ENCODE measurements around the gene IL6.
"Not testable (repeated sequence)": the region's sequence is repeated elsewhere in the genome, so short reads cannot be mapped to it uniquely, and the experiment has no call there.

The IL6 gene

DNA sequence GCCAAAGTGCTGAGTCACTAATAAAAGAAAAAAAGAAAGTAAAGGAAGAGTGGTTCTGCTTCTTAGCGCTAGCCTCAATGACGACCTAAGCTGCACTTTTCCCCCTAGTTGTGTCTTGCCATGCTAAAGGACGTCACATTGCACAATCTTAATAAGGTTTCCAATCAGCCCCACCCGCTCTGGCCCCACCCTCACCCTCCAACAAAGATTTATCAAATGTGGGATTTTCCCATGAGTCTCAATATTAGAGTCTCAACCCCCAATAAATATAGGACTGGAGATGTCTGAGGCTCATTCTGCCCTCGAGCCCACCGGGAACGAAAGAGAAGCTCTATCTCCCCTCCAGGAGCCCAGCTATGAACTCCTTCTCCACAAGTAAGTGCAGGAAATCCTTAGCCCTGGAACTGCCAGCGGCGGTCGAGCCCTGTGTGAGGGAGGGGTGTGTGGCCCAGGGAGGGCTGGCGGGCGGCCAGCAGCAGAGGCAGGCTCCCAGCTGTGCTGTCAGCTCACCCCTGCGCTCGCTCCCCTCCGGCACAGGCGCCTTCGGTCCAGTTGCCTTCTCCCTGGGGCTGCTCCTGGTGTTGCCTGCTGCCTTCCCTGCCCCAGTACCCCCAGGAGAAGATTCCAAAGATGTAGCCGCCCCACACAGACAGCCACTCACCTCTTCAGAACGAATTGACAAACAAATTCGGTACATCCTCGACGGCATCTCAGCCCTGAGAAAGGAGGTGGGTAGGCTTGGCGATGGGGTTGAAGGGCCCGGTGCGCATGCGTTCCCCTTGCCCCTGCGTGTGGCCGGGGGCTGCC lies at the start of gene IL6:
TSS of gene IL6 (plus strand) at position 294 of the 807 bp plus-strand sequence. CDS start at position 357, 63 bp downstream.
- DNase-seq (ENCODE audit: low read depth in 2 of 2), result no peak

DNA sequence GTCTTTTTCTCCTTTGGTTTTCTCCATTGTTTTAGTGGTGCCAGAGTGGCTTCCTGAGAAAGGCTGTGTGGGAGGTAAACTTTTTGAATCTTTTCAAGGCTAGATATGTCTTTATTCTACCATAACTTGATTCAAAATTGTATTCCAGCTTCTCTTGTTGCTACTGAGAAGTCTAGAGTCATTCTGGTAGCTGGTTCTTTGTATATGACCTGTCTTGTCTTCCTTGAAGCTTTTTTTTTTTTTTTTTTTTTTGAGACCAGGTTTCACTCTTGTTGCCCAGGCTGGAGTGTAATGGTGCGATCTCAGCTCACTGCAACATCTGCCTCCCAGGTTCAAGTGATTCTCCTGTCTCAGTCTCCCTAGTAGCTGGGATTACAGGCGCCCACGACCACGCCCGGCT lies 49.7 kb upstream of the IL6 start:
- not testable (repeated sequence) for DNase-seq (ENCODE audit: low read depth in 2 of 2)

DNA sequence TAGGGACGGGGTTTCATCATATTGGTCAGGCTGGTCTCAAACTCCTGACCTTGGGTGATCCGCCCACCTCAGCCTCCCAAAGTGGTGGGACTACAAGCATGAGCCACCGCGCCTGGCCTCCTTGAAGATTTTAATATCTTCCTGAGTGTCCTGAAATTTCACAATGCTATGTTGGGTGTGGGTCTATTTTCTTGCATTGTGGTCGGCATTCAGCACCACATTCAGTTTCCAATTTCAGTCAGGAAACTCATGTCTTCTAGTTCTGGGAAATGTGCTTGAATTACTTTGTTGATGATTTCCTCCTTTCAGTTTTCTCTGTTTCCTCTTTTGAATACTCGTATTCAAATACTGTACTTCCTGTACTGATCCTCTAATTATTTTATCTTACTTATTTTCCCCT lies 49.3 kb upstream of the IL6 start:
- no peak for DNase-seq (ENCODE audit: low read depth in 2 of 2)

DNA sequence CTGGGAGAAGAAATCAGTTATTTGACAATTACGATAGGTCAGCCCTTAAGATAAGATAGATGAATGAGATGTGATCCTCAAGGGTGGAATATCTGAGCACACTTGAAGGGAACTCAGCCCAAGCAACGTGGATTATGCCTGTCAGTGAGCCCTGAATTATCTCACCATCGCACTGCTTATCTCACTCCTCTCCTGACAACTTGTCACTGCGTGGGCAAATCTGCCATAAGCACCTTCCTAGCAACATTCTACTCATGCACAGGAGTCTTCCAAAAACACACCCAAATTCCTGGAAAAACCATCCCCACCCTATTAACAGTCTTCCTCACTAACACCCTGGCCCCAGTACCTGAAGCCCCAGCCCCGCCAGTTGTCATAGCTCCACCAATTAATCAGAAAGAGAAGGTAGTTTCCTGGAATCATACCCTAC lies 46.5 kb upstream of the IL6 start:
- DNase-seq (ENCODE audit: low read depth in 2 of 2), result no peak

DNA sequence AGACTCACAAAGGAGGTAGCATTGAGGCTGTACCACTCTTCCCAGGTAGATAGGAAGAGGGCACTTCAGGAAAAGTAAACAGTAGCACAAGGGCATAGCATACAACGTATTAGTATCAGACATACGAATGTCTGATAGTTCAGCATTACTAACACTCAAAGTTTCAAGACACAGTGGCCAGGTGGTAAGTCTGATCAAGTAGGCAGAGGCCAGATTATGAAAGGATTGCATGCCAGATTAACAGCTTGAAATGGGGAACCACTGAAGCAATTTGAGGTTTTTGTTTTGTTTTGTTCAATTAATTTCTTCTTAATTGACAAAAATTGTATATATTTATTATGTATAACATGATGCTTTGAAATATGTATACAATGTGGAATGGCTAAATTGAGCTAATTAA lies 45.7 kb upstream of the IL6 start:
- no peak for DNase-seq (ENCODE audit: low read depth in 2 of 2)

DNA sequence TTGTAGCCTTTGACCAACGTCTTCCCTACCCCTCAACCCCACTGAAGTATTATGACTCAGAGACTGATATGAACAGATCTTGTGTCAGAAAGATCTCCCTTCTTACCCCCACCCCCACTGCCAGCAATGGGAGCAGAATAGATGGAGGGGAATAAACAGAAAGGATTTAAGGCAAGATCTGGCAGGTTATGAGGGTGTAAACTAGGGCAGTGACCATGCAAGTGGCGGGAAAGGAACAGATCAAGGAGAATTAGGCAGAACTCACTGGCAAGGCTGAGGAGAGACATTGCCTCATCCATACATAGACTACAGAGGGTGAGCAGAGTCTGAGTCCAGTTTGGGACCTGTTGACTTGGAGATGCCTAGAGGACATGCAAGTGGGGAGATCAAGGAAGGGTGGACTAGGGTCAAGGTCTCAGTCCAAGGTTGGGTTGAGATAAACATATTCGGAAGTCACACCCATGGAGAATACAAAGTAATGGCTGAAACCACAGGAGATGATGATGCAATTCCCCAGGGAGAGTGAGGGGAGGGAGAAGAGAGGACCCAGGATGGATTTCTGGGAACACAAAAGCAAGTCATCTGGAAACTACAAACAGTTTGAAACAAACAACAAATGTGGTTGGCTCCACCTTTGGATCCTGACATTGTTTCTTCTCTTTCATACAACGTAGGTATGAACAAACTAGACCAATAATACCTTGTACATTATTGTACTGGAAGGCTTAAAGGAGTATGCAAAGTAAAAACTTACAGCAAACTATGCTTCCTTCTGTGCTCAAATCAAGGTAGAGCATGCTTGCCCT lies 44.9 kb upstream of the IL6 start:
- no peak for DNase-seq (ENCODE audit: low read depth in 2 of 2)

DNA sequence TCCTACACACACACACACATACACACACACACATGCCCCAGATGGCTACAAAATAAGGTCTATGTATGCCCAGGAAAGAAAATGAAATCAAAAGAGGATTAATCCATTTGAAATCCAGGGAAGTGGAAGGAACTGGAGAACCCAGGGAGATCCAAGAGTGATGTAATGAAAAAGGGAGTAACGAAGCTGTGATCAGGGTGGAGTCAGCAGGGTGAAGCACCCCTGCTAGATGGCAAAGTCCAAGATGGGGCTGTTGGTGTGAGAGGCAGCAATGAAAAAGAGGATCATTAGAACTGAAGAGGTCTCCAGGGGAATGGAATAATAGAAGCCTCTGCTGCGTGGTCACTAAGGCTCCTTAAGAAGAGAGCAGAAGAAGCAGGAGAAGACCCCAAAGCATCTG lies 43.6 kb upstream of the IL6 start:
- no peak for DNase-seq (ENCODE audit: low read depth in 2 of 2)

DNA sequence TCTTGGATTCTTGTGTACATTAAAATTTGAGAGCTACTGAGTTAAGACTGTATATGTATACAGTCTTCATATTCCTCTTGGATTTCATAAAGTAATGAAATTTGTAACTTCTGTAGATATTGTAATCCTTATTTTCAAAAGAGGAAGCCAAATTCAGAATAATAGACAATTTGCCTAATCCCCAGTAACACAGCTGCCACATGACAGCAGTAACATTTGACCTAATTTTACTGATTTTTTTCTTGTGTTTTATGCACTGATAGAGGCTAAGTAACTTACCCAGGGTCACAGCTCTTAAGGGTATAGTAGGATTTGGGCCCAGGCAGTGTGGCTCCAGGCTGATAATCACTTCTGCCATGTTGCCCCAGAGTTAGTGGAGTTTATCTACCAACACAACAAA lies 40.4 kb upstream of the IL6 start:
- no peak for DNase-seq (ENCODE audit: low read depth in 2 of 2)

DNA sequence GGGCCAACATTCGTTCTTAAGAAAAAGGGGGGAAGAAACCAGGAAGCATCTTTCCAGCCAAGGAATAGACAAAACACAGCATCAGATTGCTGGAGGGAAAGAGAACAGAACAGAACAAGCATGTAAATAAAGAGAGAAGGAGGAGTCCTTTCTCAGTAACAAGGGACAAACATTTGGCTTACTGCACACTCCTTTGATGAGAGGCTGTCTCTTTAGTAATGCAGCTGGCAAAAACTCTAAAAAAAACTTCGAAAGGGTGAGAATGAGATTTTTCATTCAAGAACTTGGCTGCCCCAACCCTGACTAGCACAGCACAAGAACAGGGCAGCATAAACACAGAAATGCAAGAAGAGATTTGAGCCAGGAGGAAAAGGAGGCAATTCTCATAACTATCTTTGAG lies 38.9 kb upstream of the IL6 start:
- DNase-seq (ENCODE audit: low read depth in 2 of 2), result no peak

DNA sequence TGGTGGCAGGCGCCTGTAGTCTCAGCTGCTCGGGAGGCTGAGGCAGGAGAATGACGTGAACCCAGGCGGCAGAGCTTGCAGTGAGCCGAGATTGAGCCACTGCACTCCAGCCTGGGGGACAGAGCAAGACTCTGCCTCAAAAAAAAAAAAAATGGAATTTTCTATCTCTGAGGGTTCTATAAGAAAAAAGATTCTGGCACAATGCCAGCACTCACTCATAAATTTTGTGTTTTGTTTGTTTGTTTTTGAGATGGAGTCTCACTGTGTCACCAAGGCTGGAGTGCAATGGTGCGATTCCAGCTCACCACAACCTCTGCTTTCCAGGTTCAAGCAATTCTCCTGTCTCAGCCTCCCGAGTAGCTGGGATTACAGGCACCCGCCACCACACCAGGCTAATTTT lies 38.1 kb upstream of the IL6 start:
- DNase-seq (ENCODE audit: low read depth in 2 of 2), result not testable (repeated sequence)

DNA sequence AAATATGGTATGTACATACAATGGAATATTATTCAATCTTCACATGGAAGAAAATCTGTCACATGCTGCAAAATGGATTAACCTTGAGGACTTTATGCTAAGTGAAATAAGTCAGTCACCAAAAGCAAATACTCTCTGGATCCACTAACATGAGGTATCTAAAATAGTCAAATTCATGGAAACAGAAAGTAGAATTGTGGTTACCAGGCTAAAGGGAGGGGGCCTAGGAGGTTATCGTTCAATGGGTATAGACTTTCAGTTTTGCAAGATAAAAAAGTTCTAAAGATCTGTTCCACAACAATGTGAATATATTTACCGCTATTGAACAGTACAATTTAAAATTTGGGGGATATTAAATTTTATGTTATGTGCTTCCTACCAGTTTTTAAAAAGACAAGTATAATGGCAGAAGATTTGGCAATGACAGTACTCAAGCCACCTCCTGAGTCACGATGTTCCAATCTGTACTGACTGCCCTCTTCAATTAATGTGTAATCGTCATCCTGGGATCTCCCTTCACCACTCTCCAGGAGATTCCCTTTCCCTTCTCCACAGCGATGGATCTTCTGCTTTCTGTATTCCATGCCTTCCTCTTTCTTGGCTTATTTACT lies 32.3 kb upstream of the IL6 start:
- DNase-seq (ENCODE audit: low read depth in 2 of 2), result no peak

DNA sequence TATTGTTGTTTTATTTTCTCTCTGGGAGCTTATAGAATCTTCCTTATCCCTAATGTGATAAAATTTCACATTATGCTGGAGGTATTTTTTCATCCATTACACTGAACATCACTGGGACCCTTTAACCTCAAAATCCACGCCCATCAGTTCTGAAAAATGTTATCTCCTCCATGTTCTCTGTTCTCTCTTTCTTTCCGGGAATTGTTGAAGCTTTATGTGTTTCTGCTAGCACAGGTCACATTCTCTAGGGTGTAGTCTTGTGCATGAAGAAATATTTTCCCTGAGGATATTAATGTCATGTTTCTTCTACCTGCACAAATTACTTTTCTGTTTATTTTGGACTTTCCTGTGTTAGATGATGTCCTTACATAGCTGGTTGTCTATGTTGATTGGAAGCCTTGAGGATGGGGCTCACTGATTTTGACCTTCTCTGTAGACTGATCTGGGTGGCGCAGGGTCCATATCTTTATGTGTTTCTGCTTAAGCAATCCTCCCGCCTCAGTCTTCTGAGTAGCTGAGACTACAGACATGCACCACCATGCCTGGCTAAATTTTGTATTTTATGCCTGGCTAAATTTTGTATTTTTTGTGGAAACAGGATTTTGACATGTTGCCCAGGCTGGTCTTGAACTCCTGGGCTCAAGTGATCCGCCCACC lies 31.4 kb upstream of the IL6 start:
- DNase-seq (ENCODE audit: low read depth in 2 of 2), result no peak

DNA sequence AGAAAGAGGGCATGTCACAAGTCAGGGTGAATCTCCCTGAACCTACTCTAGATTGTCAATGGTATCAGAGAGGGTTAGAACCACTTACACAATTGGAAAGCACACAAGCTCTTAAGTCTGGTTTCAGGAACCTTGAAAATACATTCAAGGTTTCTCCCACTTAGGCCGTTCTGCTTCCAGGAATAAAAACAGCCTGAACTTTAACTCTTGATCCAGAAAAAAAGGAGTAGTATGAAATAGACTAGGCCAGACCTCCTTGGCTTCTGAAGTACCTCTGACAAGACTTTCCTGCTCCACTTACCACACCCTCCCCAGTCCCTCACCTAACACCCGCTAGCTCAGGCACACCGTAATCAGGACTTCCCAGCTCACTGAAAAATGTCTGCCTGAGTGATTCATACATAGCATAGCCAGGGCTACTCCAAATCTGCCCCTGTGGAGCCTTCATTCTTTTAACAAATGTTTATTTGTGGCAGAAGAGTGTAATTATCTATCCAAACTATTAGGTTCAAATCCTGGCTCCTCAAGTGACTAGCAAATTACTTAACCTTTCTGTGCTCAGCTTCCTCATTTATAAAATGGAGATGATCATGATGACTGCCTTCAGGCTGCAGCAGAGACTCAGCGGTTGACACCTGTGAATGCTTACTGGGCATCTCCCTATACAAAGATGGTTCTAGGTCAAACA lies 30.3 kb upstream of the IL6 start:
- DNase-seq (ENCODE audit: low read depth in 2 of 2), result no peak

DNA sequence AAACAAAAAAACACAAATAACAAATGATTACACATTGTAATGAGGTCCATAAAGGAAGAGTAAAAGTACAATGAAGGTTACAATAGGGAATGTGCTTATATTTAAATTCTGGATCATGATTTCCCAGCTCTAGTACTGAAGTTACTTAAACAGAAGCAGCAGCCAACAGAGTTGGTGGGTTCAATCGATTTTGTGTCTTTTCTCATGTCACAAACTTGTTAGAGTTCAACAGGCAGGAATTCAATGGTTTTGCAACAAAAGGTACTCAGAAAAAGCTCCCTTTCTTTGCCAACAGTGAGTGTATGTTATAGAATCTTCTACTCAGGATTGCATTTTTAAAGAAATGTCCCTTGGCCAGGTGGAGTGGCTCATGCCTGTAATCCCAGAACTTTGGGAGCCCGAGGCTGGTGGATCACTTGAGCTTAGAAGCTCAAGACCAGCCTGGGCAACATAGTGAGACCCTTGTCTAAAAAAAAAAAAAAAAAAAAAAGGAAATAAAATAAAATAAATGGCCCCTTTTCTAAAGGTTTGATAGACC lies 29.6 kb upstream of the IL6 start:
- DNase-seq (ENCODE audit: low read depth in 2 of 2), result no peak

DNA sequence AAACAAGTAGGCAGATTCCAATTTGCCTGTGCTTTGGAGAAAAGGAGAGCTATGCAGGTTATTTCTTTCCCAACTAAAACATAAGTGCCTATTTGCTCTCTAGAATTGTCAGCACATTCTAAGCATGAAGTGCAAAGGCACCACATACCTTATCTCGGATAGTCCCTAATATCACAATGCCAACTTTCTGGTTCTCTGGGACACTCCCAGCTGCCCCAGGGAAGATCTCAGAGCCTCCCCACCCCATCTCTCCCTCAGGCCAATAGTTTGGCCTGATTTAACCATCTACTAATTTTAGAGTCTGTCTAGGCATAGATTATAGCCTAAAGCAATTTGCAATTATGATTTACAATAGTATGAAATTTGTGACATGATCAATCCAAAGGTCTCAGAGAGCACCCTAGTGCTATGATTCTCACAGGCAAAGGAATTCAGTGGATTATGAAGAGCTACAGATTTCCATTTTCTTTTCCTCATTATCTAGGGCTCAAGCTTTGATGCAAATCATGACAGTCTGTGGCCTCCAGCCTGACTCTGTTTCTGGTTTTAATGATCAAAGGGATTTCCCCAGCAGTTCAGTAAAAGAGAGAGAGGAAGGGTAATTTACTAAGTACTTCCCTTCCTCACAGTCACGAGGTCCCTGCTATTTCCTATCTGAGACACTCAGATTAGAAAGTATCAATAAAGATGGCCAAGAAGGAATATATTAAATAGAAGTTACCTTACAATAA lies 29.0 kb upstream of the IL6 start:
- peak in 1 of 2 experiments; percentile 6 for DNase-seq (ENCODE audit: low read depth in 2 of 2)

DNA sequence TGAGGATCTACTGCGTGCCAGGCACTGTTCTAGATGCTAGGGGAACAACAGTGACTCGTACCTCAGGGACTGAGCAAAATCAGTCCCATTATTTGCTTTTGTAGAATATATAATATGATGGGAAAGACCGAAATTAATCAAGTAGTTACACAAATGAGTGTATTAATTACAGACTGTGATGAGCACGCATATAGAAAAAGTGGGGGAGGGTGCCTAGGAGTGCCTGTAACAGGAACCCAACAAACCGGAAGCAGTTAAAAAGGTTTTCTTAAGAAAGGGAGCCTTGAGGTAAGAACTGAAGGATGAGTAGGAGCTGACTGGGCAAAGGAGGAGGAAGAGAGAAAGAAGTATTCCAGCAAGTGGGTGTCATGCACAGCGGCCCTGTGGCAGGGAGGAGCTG lies 28.2 kb upstream of the IL6 start:
- peak in 1 of 2 experiments; percentile 4 for DNase-seq (ENCODE audit: low read depth in 2 of 2)

DNA sequence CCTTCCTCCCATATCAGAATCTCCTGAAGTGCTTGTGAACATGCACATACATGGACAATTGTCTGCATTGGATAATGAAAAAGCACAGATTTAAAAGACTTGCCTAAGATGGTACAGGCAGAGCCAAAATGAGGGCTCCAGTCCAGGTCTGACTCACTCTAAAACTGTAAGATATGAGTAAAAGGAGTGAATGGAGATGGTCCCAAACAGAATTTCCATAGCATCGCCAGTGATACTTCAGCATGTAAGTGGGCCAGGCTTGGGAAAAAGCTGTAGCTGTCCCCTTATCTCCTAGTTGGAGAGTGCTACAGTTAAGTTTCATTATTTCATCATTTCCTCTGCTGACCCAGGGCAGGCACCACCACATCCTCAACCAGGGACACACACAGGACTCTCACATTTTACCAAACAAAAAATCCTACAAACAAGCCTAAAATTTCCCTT lies 26.4 kb upstream of the IL6 start:
- no peak for DNase-seq (ENCODE audit: low read depth in 2 of 2)

DNA sequence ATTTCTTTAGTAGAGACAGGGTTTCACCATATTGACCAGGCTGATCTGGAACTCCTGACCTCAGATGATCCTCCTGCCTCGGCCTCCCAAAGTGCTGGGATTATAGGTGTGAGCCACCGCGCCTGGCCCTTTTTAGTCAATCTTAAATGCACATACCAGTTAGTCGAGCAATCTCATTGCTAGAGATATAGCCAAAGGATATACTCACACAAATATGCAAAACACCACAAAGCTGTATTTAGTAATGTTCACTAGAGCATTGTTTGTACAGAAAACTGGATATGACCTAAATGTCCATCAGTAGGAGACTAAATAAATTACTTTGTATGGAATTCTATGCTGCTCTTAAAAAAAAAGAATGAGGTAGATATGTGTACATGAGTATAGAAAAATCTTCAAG lies 24.5 kb upstream of the IL6 start:
- DNase-seq (ENCODE audit: low read depth in 2 of 2), result no peak

DNA sequence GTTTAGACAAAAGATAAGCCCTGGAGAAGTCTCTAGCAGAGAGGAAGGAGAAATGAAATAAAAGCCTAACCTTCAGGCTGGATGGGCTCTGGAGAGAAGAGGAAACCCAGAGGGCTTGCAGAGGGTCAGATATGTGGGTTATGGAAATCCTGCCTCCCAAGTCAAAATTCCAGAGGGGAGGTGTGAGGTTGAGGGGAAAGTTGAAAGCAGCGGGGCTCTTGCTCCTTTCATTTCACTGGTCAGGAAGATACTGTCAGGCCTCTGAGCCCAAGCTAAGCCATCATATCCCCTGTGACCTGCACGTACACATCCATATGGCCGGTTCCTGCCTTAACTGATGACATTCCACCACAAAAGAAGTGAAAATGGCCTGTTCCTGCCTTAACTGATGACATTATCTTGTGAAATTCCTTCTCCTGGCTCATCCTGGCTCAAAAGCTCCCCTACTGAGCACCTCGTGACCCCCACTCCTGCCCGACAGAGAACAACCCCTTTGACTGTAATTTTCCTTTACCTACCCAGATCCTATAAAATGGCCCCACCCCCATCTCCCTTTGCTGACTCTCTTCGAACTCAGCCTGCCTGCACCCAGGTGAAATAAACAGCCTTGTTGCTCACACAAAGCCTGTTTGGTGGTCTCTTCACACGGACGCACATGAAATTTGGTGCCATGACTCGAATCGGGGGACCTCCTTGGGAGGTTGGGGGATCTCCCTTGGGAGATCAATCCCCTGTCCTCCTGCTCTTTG lies 23.7 kb upstream of the IL6 start:
- not testable (repeated sequence) for DNase-seq (ENCODE audit: low read depth in 2 of 2)
